KOPT-K1 (cell line): Measurements from ENCODE around the gene ZNF140.
A peak's percentile ranks its signal among the peaks of the same experiment; 100 is the strongest.

ENCODE experiments used
- H3K27ac ChIP-seq: fragments of 200-600 bp; sonication (generic); 2 replicates; pipeline ENCODE4 v1.5.1; 2016; ENCODE audit warnings: antibody characterized with exemption, mild to moderate bottlenecking, low read depth, low read length; ENCODE audit not compliant: poor library complexity, severe bottlenecking
- H3K36me3 ChIP-seq: fragments of 200-600 bp; sonication (generic); 2 replicates; pipeline ENCODE4 v1.5.1; 2017; ENCODE audit warnings: antibody characterized with exemption, mild to moderate bottlenecking, low read length, moderate library complexity; ENCODE audit not compliant: insufficient read depth
- H3K9me3 ChIP-seq: fragments of 200-600 bp; sonication (generic); 2 replicates; pipeline ENCODE4 v1.5.1; 2017; ENCODE audit warnings: antibody characterized with exemption, low read length, mild to moderate bottlenecking; ENCODE audit not compliant: insufficient read depth, poor library complexity, severe bottlenecking

The ZNF140 gene

GRCh38 chr12:133080368-133081158 is at the start of gene ZNF140:
ZNF140 (plus strand) TSS chr12:133080923; CDS start chr12:133081321, 398 bp downstream.
- Histone ChIP-seq H3K27ac (peak within 1 kb of the TSS; percentile 89), H3K9me3 (peaks cover 84% of the 10 kb centered on the region), H3K36me3 (peaks cover 41% of the 10 kb centered on the region)

- H3K27ac ChIP-seq: peak within 1 kb of the TSS; percentile 80
- peaks cover 80% of the 10 kb centered on the region for H3K9me3 ChIP-seq
- peaks cover 41% of the 10 kb centered on the region for H3K36me3 ChIP-seq
Measured at GRCh38 chr12:133037207-133038005, 43.3 kb upstream of the ZNF140 start, which contains the start of gene ZNF84. ZNF84 (plus strand) TSS chr12:133037509; CDS start chr12:133041468, 3,959 bp downstream.

GRCh38 chr12:133038118-133038709 is 42.5 kb upstream of the ZNF140 start:
- Histone ChIP-seq H3K27ac (peak overlapping the region; percentile 80), H3K9me3 (peaks cover 83% of the 10 kb centered on the region), H3K36me3 (peaks cover 49% of the 10 kb centered on the region)

GRCh38 chr12:133046698-133047097 is 34.0 kb upstream of the ZNF140 start:
- Histone ChIP-seq H3K27ac (no peak overlapping the region), H3K36me3 (peaks cover 100% of the 10 kb centered on the region), H3K9me3 (peaks cover 100% of the 10 kb centered on the region)

GRCh38 chr12:133057446-133057845 is 23.3 kb upstream of the ZNF140 start:
- Histone ChIP-seq H3K27ac (no peak overlapping the region), H3K36me3 (peaks cover 94% of the 10 kb centered on the region), H3K9me3 (peaks cover 100% of the 10 kb centered on the region)

- Histone ChIP-seq H3K36me3 (peaks cover 94% of the 10 kb centered on the region), H3K9me3 (peaks cover 100% of the 10 kb centered on the region), H3K27ac (no peak overlapping the region)
Measured at GRCh38 chr12:133058203-133059113, 22.3 kb upstream of the ZNF140 start.

GRCh38 chr12:133061954-133062353 is 18.8 kb upstream of the ZNF140 start:
- H3K36me3 ChIP-seq: peaks cover 66% of the 10 kb centered on the region
- peaks cover 100% of the 10 kb centered on the region for H3K9me3 ChIP-seq
- no peak overlapping the region for H3K27ac ChIP-seq

- H3K9me3 ChIP-seq: peaks cover 100% of the 10 kb centered on the region
Measured at GRCh38 chr12:133063556-133063955, 17.2 kb upstream of the ZNF140 start.

GRCh38 chr12:133073836-133074235 is 6.9 kb upstream of the ZNF140 start:
- H3K9me3 ChIP-seq: peaks cover 94% of the 10 kb centered on the region
- H3K27ac ChIP-seq: no peak overlapping the region
- H3K36me3 ChIP-seq: no peaks in the 10 kb centered on the region

More at GRCh38 chr12:133063556-133063955, 17.2 kb upstream of the ZNF140 start:
- Histone ChIP-seq H3K36me3 (peaks cover 50% of the 10 kb centered on the region), H3K27ac (no peak overlapping the region)

GRCh38 chr12:133080026-133080367 is 726 bp upstream of the ZNF140 start:
- Histone ChIP-seq H3K9me3 (peaks cover 83% of the 10 kb centered on the region), H3K36me3 (peaks cover 35% of the 10 kb centered on the region), H3K27ac (peak overlapping the region; percentile 89)

- Histone ChIP-seq H3K36me3 (peaks cover 48% of the 10 kb centered on the region), H3K27ac (peak overlapping the region; percentile 89), H3K9me3 (peaks cover 84% of the 10 kb centered on the region)
Measured at GRCh38 chr12:133081159-133081780, 547 bp downstream of the ZNF140 start.

- Histone ChIP-seq H3K36me3 (peaks cover 68% of the 10 kb centered on the region), H3K27ac (no peak overlapping the region), H3K9me3 (peaks cover 84% of the 10 kb centered on the region)
Measured at GRCh38 chr12:133083345-133083744, 2.6 kb downstream of the ZNF140 start.

GRCh38 chr12:133105620-133106019 is 24.9 kb downstream of the ZNF140 start:
- Histone ChIP-seq H3K36me3 (peaks cover 99% of the 10 kb centered on the region), H3K9me3 (peaks cover 100% of the 10 kb centered on the region), H3K27ac (no peak overlapping the region)

GRCh38 chr12:133106253-133106652 is 25.5 kb downstream of the ZNF140 start:
- peaks cover 100% of the 10 kb centered on the region for H3K9me3 ChIP-seq
- no peak overlapping the region for H3K27ac ChIP-seq
- H3K36me3 ChIP-seq: peaks cover 97% of the 10 kb centered on the region
